Neural progenitor cell (in vitro differentiated cells): ENCODE data around the gene ZC3H7A. TPM values are rescaled to one million over a fixed set of nuclear protein-coding genes. Genes with fewer than 3 reads are reported as not detected.
"Not testable (repeated sequence)": the region's sequence is repeated elsewhere in the genome, so short reads cannot be mapped to it uniquely, and the experiment has no call there.

Experiments used
- DNase-seq: peaks from one replicate; pipeline ENCODE4 v3.0.0-alpha.2; 2016; ENCODE audit warnings: low spot score
- H2AFZ ChIP-seq: fragments of 200-600 bp; sonication (generic); replicated peaks from 2 replicates; pipeline ENCODE4 v1.6.1; 2016; ENCODE audit warnings: antibody characterized with exemption
- H3F3A ChIP-seq: fragments of 200-600 bp; sonication (generic); 2 replicates; pipeline ENCODE4 v1.6.1; 2016; ENCODE audit warnings: antibody characterized with exemption, low read depth
- H3K27ac ChIP-seq: fragments of 200-600 bp; sonication (generic); 2 replicates; pipeline ENCODE4 v1.5.1; 2016; ENCODE audit warnings: mild to moderate bottlenecking
- H3K27me3 ChIP-seq: fragments of 200-600 bp; sonication (generic); 2 replicates; pipeline ENCODE4 v1.6.1; 2016; ENCODE audit warnings: mild to moderate bottlenecking, moderate library complexity
- H3K36me3 ChIP-seq: fragments of 200-600 bp; sonication (generic); 2 replicates; pipeline ENCODE4 v1.5.1; 2016
- H3K4me1 ChIP-seq: fragments of 200-600 bp; sonication (generic); 2 replicates; pipeline ENCODE4 v1.6.1; 2016; ENCODE audit warnings: mixed run types
- H3K4me2 ChIP-seq: fragments of 200-600 bp; sonication (generic); 2 replicates; pipeline ENCODE4 v1.6.1; 2016
- H3K4me3 ChIP-seq: fragments of 200-600 bp; sonication (generic); 2 replicates; pipeline ENCODE4 v1.5.1; 2016
- H3K79me2 ChIP-seq: fragments of 200-600 bp; sonication (generic); 2 replicates; pipeline ENCODE4 v1.6.1; 2016; ENCODE audit warnings: low read depth
- H3K9ac ChIP-seq: fragments of 200-600 bp; sonication (generic); 2 replicates; pipeline ENCODE4 v1.6.1; 2016
- H3K9me3 ChIP-seq: fragments of 200-600 bp; sonication (generic); 2 replicates; pipeline ENCODE4 v1.5.1; 2016; ENCODE audit warnings: low read depth
- H4K20me1 ChIP-seq: fragments of 200-600 bp; sonication (generic); 2 replicates; pipeline ENCODE4 v1.6.1; 2016; ENCODE audit warnings: low read depth
- H3K27ac Mint-ChIP-seq: 3 replicates; pipeline ENCODE4 v1.8.0; 2021; ENCODE audit warnings: mixed read lengths
- H3K27me3 Mint-ChIP-seq: 2 replicates; pipeline ENCODE4 v1.8.0; 2022; ENCODE audit warnings: low read depth, mild to moderate bottlenecking, inconsistent platforms, moderate library complexity, mixed read lengths; ENCODE audit not compliant: insufficient read depth
- H3K36me3 Mint-ChIP-seq: 3 replicates; pipeline ENCODE4 v1.8.0; 2021; ENCODE audit warnings: mixed read lengths
- H3K4me1 Mint-ChIP-seq: 3 replicates; pipeline ENCODE4 v1.8.0; 2021; ENCODE audit warnings: mixed read lengths
- H3K4me3 Mint-ChIP-seq: 3 replicates; pipeline ENCODE4 v1.8.0; 2021; ENCODE audit warnings: mild to moderate bottlenecking, moderate library complexity, mixed read lengths
- H3K9me3 Mint-ChIP-seq: 3 replicates; pipeline ENCODE4 v1.8.0; 2020; ENCODE audit warnings: mixed read lengths
- CTCF ChIP-seq: fragments of 200-600 bp; sonication (generic); IDR thresholded peaks from 2 replicates; pipeline ENCODE4 v1.5.1; 2017; ENCODE audit warnings: antibody characterized with exemption, mild to moderate bottlenecking
- EZH2 ChIP-seq: fragments of 200-600 bp; sonication (generic); IDR thresholded peaks from 2 replicates; pipeline ENCODE4 v1.6.1; 2017; ENCODE audit warnings: antibody characterized with exemption, mild to moderate bottlenecking, moderate library complexity
- EZH2phosphoT487 ChIP-seq: fragments of 200-600 bp; sonication (generic); IDR thresholded peaks from 2 replicates; pipeline ENCODE4 v1.6.1; 2017; ENCODE audit warnings: antibody characterized with exemption
- total RNA-seq: library from RNA; depleted of rRNA; stranded (reverse); fragments of >200 nt; gene quantifications from 2 replicates; pipeline ENCODE4 v1.2.3, GENCODE V29; 2015; ENCODE audit warnings: low replicate concordance

ZC3H7A gene
- total RNA-seq, 1 donor from 2014 or later: 82.6 TPM

DNA sequence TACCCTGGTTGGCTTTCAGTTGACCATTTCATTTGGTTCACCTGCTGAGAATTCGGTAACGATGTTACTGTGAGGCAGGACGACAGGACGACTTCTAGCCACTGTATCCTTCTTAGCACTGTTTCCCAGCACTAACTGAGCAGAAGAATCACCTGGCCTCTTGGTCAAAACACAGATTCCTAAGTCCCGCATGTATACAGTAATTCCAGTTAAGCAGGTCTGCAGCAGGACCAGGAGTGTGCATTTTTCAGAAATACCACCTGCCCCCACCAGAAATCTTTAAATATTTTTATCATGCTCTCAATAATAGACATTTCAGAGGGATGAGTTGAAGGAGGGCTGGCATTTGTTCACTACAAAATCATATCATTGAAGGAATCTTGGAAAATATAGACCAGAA is 31.6 kb upstream of the ZC3H7A start:
- Histone ChIP-seq H3K27me3 (no peaks in the 10 kb centered on the region), H3K4me2 (no peak overlapping the region), H3K4me1 (no peaks in the 10 kb centered on the region), H2AFZ (no peak overlapping the region), H3K9ac (no peak overlapping the region), H3K79me2 (no peaks in the 10 kb centered on the region), H3K9me3 (no peaks in the 10 kb centered on the region), H3K4me3 (no peak overlapping the region), H3K27ac (no peak overlapping the region), H4K20me1 (no peaks in the 10 kb centered on the region), H3F3A (no peaks in the 10 kb centered on the region), H3K36me3 (no peaks in the 10 kb centered on the region)
- Mint-ChIP-seq H3K4me3 (no peak overlapping the region), H3K27me3 (no peaks in the 10 kb centered on the region), H3K27ac (no peak overlapping the region), H3K4me1 (no peaks in the 10 kb centered on the region), H3K36me3 (no peaks in the 10 kb centered on the region), H3K9me3 (no peaks in the 10 kb centered on the region)
- DNase-seq: no peak
- no peak for TF ChIP-seq EZH2
- no peak for TF ChIP-seq CTCF
- no peak for TF ChIP-seq EZH2phosphoT487

GRCh38 chr16:11825520-11826165 is 28.6 kb upstream of the ZC3H7A start:
- not testable (repeated sequence) for H3K27ac ChIP-seq, H3K4me3 Mint-ChIP-seq, H3F3A ChIP-seq, H3K79me2 ChIP-seq, H3K9me3 ChIP-seq, DNase-seq, H3K4me2 ChIP-seq, H3K4me3 ChIP-seq, H3K9me3 Mint-ChIP-seq, H3K4me1 ChIP-seq, H4K20me1 ChIP-seq, H3K4me1 Mint-ChIP-seq, H3K9ac ChIP-seq, H2AFZ ChIP-seq, H3K27ac Mint-ChIP-seq, H3K27me3 ChIP-seq, H3K27me3 Mint-ChIP-seq, H3K36me3 Mint-ChIP-seq, H3K36me3 ChIP-seq

DNA sequence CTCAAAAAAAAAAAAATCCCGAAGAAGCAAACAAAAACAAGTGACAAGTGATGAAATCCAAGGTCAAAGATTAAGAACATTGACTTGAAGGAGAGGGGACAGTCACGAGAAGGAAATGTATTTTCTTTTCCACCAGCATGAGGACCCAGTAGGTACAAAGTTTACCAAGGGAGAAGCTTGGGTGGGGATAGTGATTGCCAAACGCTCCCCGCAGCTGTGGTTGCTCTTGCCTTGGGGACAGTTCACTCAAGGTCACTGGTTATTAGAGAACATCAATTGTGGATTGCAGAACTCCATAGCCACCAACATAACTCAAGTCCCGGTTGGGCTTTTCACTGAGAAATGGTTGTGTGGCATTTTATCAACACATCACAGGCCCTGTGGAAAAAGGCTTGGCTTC is 27.3 kb upstream of the ZC3H7A start:
- DNase-seq: no peak
- no peaks in the 10 kb centered on the region for H3K27me3 ChIP-seq
- H3K27ac Mint-ChIP-seq: no peak overlapping the region

DNA sequence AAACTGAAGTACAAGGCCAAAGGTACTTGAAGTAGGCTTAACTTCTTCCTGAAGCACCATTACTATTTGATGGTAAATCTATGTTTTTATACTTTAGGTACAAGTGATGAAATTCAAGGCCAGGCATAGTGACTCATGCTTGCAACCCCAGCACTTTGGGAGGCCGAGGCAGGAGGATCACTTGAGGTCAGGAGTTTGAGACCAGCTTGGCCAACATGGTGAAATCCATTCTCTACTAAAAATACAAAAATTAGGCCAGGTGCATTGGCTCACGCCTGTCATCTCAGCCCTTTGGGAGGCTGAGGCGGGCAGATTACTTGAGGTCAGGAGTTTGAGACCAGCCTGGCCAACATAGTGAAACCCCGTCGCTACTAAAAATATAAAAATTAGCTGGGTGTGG is 26.6 kb upstream of the ZC3H7A start:
- not testable (repeated sequence) for H3K9ac ChIP-seq, H3K27me3 ChIP-seq, H3K36me3 ChIP-seq, H3F3A ChIP-seq, H3K27ac ChIP-seq, H3K27me3 Mint-ChIP-seq, H3K4me3 ChIP-seq, DNase-seq, H3K27ac Mint-ChIP-seq, H3K79me2 ChIP-seq, H2AFZ ChIP-seq, H3K9me3 Mint-ChIP-seq, H3K4me2 ChIP-seq, H3K4me3 Mint-ChIP-seq, H3K36me3 Mint-ChIP-seq, H3K9me3 ChIP-seq, H3K4me1 ChIP-seq, H4K20me1 ChIP-seq, H3K4me1 Mint-ChIP-seq

More for the DNA sequence above, 27.3 kb upstream of the ZC3H7A start:
- H3K4me1 Mint-ChIP-seq: no peaks in the 10 kb centered on the region
- H3K27ac ChIP-seq: no peak overlapping the region
- no peaks in the 10 kb centered on the region for H3K27me3 Mint-ChIP-seq
- no peak overlapping the region for H3K4me2 ChIP-seq
- H3K9me3 ChIP-seq: no peaks in the 10 kb centered on the region
- no peaks in the 10 kb centered on the region for H3F3A ChIP-seq
- no peaks in the 10 kb centered on the region for H4K20me1 ChIP-seq
- no peaks in the 10 kb centered on the region for H3K36me3 Mint-ChIP-seq
- H3K4me3 ChIP-seq: no peak overlapping the region
- H3K79me2 ChIP-seq: no peaks in the 10 kb centered on the region
- H3K4me3 Mint-ChIP-seq: no peak overlapping the region
- H3K9ac ChIP-seq: no peak overlapping the region
- TF ChIP-seq EZH2 (no peak), CTCF (no peak), EZH2phosphoT487 (no peak)
- no peaks in the 10 kb centered on the region for H3K9me3 Mint-ChIP-seq
- no peak overlapping the region for H2AFZ ChIP-seq
- H3K36me3 ChIP-seq: no peaks in the 10 kb centered on the region
- H3K4me1 ChIP-seq: no peaks in the 10 kb centered on the region
